Osteoblast (primary cell): Measurements from ENCODE around the gene PSD4. TPM values are rescaled to one million over a fixed set of nuclear protein-coding genes. Genes with fewer than 3 reads are reported as not detected.

Source experiments
- DNase-seq: peaks from one replicate; pipeline ENCODE4 v3.0.0; 2011; ENCODE audit warnings: low spot score, mixed read lengths; ENCODE audit not compliant: insufficient read length; ENCODE audit errors: missing footprints
- H2AFZ ChIP-seq: 2 replicates; pipeline ENCODE4 v1.6.0; 2011; ENCODE audit warnings: mild to moderate bottlenecking, low read length
- H3K27ac ChIP-seq: 2 replicates; pipeline ENCODE4 v1.5.1; 2011; ENCODE audit warnings: mild to moderate bottlenecking, low read depth, low read length, moderate library complexity
- H3K27me3 ChIP-seq: 2 replicates; pipeline ENCODE4 v1.6.0; 2012; ENCODE audit warnings: mild to moderate bottlenecking, control low read depth, inconsistent platforms, low read length, moderate library complexity; ENCODE audit not compliant: insufficient read depth
- H3K36me3 ChIP-seq: 2 replicates; pipeline ENCODE4 v1.5.1; 2011; ENCODE audit warnings: mild to moderate bottlenecking, low read length, control low read depth, moderate library complexity; ENCODE audit not compliant: insufficient read depth
- H3K4me1 ChIP-seq: 2 replicates; pipeline ENCODE4 v1.5.1; 2011; ENCODE audit warnings: mild to moderate bottlenecking, low read length, control low read depth, moderate library complexity; ENCODE audit not compliant: insufficient read depth
- H3K4me2 ChIP-seq: 2 replicates; pipeline ENCODE4 v1.6.0; 2011; ENCODE audit warnings: mild to moderate bottlenecking, low read length; ENCODE audit not compliant: insufficient read depth
- H3K4me3 ChIP-seq: fragments of 200-600 bp; sonication (generic); 3 replicates; pipeline ENCODE4 v1.5.1; 2012; ENCODE audit warnings: mild to moderate bottlenecking, low read length, inconsistent platforms; ENCODE audit not compliant: insufficient read depth
- H3K79me2 ChIP-seq: 2 replicates; pipeline ENCODE4 v1.6.0; 2012; ENCODE audit warnings: mild to moderate bottlenecking, low read length, control low read depth, inconsistent platforms; ENCODE audit not compliant: insufficient read depth
- H3K9me3 ChIP-seq: 2 replicates; pipeline ENCODE4 v1.5.1; 2011; ENCODE audit warnings: low read depth, low read length, control low read depth
- H4K20me1 ChIP-seq: 2 replicates; pipeline ENCODE4 v1.6.0; 2012; ENCODE audit warnings: mild to moderate bottlenecking, low read length, control low read depth; ENCODE audit not compliant: insufficient read depth
- total RNA-seq: library from RNA; depleted of rRNA; stranded (reverse); fragments of >200 nt; gene quantifications from 2 replicates; pipeline ENCODE4 v1.2.3, GENCODE V29; 2012
- TF ChIP-seq, protein P1 (sequence below): IDR thresholded peaks from 2 replicates; pipeline ENCODE4 v1.5.1; 2011; ENCODE audit warnings: mild to moderate bottlenecking, low read depth, low read length, moderate library complexity; ENCODE audit errors: extremely low read depth

Gene PSD4
- total RNA-seq, 1 donor: 1.8 TPM

DNA sequence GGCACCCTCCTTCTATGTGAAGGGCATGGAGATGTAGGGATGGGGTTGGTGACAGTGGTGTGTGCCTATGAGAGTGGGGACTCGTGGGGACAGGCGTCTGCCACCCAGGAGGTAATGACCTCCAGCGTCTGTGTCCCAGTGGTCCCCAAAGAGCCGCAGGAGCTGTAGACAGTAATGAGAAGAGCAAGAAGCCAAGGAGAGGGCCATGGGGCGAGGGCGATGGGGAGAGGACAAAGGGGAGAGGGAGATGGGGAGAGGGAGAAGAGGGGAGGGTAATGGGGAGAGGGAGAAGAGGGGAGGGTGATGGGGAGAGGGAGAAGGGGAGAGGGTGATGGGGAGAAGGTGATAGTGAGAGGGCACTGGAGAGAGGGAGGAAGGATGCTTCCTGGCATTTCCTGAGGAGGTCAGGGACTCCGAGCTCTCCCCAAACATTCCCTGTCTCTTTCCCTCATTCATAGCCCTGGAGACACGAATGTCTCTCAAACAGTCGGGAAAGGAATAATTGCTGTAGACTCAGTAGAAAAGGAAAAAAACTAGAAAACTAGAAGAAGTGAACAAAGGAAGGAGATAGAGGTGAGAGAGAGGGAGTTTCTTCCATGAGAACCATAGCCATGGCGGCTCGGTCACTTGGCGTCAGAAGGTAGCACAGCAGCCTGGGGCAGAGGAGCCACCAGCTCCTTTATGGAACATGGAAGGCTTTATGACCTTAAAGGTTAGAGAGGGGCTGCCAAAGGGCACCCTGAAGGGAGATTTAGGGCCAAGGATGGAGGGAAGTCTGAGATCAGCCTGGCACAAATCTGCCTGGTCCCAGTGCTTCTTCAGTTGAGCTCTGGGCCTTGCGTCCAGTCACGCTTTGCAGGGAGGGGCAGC lies 39.5 kb downstream of the PSD4 start:
- Histone ChIP-seq H4K20me1 (no peaks in the 10 kb centered on the region), H3K27ac (no peak overlapping the region), H3K4me2 (no peak overlapping the region), H3K9me3 (no peaks in the 10 kb centered on the region), H3K4me1 (peaks cover 25% of the 10 kb centered on the region), H3K27me3 (no peaks in the 10 kb centered on the region), H2AFZ (no peak overlapping the region), H3K4me3 (no peak overlapping the region), H3K79me2 (no peaks in the 10 kb centered on the region), H3K36me3 (no peaks in the 10 kb centered on the region)
- TF ChIP-seq, protein P1, sequence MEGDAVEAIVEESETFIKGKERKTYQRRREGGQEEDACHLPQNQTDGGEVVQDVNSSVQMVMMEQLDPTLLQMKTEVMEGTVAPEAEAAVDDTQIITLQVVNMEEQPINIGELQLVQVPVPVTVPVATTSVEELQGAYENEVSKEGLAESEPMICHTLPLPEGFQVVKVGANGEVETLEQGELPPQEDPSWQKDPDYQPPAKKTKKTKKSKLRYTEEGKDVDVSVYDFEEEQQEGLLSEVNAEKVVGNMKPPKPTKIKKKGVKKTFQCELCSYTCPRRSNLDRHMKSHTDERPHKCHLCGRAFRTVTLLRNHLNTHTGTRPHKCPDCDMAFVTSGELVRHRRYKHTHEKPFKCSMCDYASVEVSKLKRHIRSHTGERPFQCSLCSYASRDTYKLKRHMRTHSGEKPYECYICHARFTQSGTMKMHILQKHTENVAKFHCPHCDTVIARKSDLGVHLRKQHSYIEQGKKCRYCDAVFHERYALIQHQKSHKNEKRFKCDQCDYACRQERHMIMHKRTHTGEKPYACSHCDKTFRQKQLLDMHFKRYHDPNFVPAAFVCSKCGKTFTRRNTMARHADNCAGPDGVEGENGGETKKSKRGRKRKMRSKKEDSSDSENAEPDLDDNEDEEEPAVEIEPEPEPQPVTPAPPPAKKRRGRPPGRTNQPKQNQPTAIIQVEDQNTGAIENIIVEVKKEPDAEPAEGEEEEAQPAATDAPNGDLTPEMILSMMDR: no peak
- DNase-seq: peak; percentile 63

DNA sequence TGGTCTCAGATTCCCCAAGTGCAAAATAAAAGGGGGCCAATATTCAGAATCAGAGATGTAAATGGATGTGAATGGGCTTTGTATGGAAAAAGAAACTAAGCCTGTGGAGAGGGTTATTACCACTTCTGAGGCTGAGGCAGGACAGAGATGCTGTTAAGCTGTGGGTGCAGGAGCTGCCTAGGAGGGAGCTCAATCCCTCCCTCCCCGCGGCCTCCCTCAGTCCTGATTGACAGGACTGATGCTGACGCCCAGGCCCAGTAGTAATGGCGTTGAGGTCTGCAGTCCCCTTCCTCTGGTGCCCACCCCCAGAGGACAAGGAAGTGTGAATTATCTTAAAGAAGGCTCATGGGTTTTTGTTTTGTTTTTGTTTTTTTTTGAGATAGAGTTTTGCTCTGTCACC lies 40.4 kb downstream of the PSD4 start:
- no peaks in the 10 kb centered on the region for H3K9me3 ChIP-seq
- H3K79me2 ChIP-seq: no peaks in the 10 kb centered on the region
- no peak overlapping the region for H2AFZ ChIP-seq
- H3K4me3 ChIP-seq: no peak overlapping the region
- TF ChIP-seq, protein P1: no peak
- peaks cover 32% of the 10 kb centered on the region for H3K4me1 ChIP-seq
- no peaks in the 10 kb centered on the region for H3K36me3 ChIP-seq
- H4K20me1 ChIP-seq: no peaks in the 10 kb centered on the region
- peak; percentile 39 for DNase-seq
- no peaks in the 10 kb centered on the region for H3K27me3 ChIP-seq
- H3K4me2 ChIP-seq: no peak overlapping the region
- no peak overlapping the region for H3K27ac ChIP-seq

DNA sequence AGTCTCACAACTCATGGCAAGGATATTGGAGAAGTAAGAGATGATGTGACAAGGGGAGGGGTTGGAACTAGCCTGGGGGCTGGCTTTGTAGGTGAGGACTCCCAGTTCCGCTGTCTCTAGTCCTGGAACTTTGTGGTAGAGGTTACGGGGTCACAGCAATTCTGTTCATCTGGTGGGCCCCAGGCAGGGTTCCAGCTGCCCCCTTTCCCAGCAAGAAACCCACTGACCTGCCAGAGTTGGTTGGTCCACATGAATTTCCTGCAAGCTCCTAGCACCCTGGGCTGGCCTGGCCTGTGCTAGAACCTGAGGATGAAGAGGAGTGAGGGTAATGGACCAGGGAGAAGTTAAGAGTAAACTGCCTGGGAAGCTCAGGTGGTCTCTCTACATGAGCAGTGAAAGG lies 41.3 kb downstream of the PSD4 start:
- Histone ChIP-seq H3K4me2 (no peak overlapping the region), H3K4me3 (no peak overlapping the region), H3K4me1 (peaks cover 39% of the 10 kb centered on the region), H2AFZ (no peak overlapping the region), H3K36me3 (no peaks in the 10 kb centered on the region), H3K9me3 (no peaks in the 10 kb centered on the region), H3K79me2 (no peaks in the 10 kb centered on the region), H3K27me3 (no peaks in the 10 kb centered on the region), H4K20me1 (no peaks in the 10 kb centered on the region), H3K27ac (no peak overlapping the region)
- TF ChIP-seq, protein P1: no peak
- DNase-seq: peak; percentile 45

DNA sequence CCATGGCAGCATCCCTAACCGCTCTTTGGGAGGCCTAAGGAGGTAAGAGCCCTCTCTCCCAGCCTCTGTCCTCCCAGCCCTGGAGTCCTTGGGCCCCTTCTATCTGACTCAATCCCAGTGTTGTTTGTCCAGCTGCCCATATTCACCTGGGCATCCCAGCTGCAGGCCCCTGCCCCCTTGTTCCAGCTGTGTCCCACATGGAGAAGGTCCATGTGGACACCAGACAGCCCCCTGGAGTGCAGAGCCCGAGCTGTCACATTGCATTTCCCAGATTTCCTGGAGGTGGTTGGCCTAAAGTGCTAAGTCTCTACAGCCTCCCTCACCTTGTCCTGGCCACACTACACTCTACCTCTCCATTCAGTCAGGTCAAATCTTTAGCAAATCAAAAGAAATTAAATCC lies 42.5 kb downstream of the PSD4 start:
- Histone ChIP-seq H3K27me3 (no peaks in the 10 kb centered on the region), H3K9me3 (no peaks in the 10 kb centered on the region), H3K4me3 (no peak overlapping the region), H3K4me2 (no peak overlapping the region), H3K4me1 (peaks cover 35% of the 10 kb centered on the region), H3K27ac (no peak overlapping the region), H3K36me3 (no peaks in the 10 kb centered on the region), H2AFZ (no peak overlapping the region), H4K20me1 (no peaks in the 10 kb centered on the region), H3K79me2 (no peaks in the 10 kb centered on the region)
- TF ChIP-seq, protein P1: no peak
- DNase-seq: peak; percentile 84
